ENCODE data around the gene RALGPS1.

Gene RALGPS1

GRCh38 chr9:127122176-127123063 lies 207.8 kb downstream of the RALGPS1 start, which contains the start of gene ANGPTL2:
Gene ANGPTL2 (minus strand): TSS chr9:127122635. CDS start chr9:127108731, 13,904 bp downstream.
- Histone ChIP-seq H3K4me3 (peak within 1 kb of the TSS; percentile 38 to 58 (median 41)), H3K27ac (peak within 1 kb of the TSS; percentile 3 to 93 (median 79))

GRCh38 chr9:127123064-127123890 lies 208.7 kb downstream of the RALGPS1 start:
- Histone ChIP-seq H3K4me3 (peak overlapping the region in 5 of 7 experiments; percentile 39 to 58 (median 41)), H3K27ac (peak overlapping the region in 20 of 21 experiments; percentile 8 to 93 (median 78))

- peak overlapping the region in 2 of 21 experiments; percentile 35 to 78 for H3K27ac ChIP-seq
- H3K4me3 ChIP-seq = no peak overlapping the region
These were observed 209.5 kb downstream of the RALGPS1 start for GRCh38 chr9:127124111-127124531.

GRCh38 chr9:127124792-127125191 lies 210.2 kb downstream of the RALGPS1 start:
- H3K27ac ChIP-seq = no peak overlapping the region
- H3K4me3 ChIP-seq = no peak overlapping the region

- Histone ChIP-seq H3K27ac (peak overlapping the region in 9 of 21 experiments; percentile 0 to 88 (median 31)), H3K4me3 (no peak overlapping the region)
These were observed 212.4 kb downstream of the RALGPS1 start for GRCh38 chr9:127126971-127127370.

GRCh38 chr9:127128341-127129072 lies 213.9 kb downstream of the RALGPS1 start:
- no peak overlapping the region for H3K4me3 ChIP-seq
- peak overlapping the region in 18 of 21 experiments; percentile 16 to 88 (median 52) for H3K27ac ChIP-seq

GRCh38 chr9:127129073-127129717 lies 214.6 kb downstream of the RALGPS1 start:
- H3K27ac ChIP-seq = peak overlapping the region in 20 of 21 experiments; percentile 4 to 88 (median 66)
- no peak overlapping the region for H3K4me3 ChIP-seq

- Histone ChIP-seq H3K27ac (peak overlapping the region in 17 of 21 experiments; percentile 4 to 88 (median 73)), H3K4me3 (no peak overlapping the region)
These were observed 215.1 kb downstream of the RALGPS1 start for GRCh38 chr9:127129718-127130085.

- peak overlapping the region in 16 of 21 experiments; percentile 58 to 88 (median 78) for H3K27ac ChIP-seq
- no peak overlapping the region for H3K4me3 ChIP-seq
These were observed 215.7 kb downstream of the RALGPS1 start for GRCh38 chr9:127130235-127130634.

- no peak overlapping the region for H3K4me3 ChIP-seq
- peak overlapping the region in 20 of 21 experiments; percentile 42 to 88 (median 77) for H3K27ac ChIP-seq
These were observed 216.3 kb downstream of the RALGPS1 start for GRCh38 chr9:127130661-127131538.

GRCh38 chr9:127131871-127132270 lies 217.3 kb downstream of the RALGPS1 start:
- H3K4me3 ChIP-seq = no peak overlapping the region
- peak overlapping the region in 20 of 21 experiments; percentile 42 to 88 (median 77) for H3K27ac ChIP-seq

GRCh38 chr9:127132375-127132774 lies 217.8 kb downstream of the RALGPS1 start:
- H3K27ac ChIP-seq = peak overlapping the region in 17 of 21 experiments; percentile 42 to 88 (median 78)
- H3K4me3 ChIP-seq = no peak overlapping the region

- H3K4me3 ChIP-seq = no peak overlapping the region
These were observed 218.5 kb downstream of the RALGPS1 start for GRCh38 chr9:127132921-127133647.

GRCh38 chr9:127133739-127134167 lies 219.2 kb downstream of the RALGPS1 start:
- peak overlapping the region in 20 of 21 experiments; percentile 15 to 88 (median 76) for H3K27ac ChIP-seq
- H3K4me3 ChIP-seq = no peak overlapping the region

More at GRCh38 chr9:127132921-127133647, 218.5 kb downstream of the RALGPS1 start:
- peak overlapping the region in 20 of 21 experiments; percentile 15 to 88 (median 76) for H3K27ac ChIP-seq

GRCh38 chr9:127135056-127135745 lies 220.6 kb downstream of the RALGPS1 start:
- peak overlapping the region in 7 of 21 experiments; percentile 11 to 88 (median 80) for H3K27ac ChIP-seq
- no peak overlapping the region for H3K4me3 ChIP-seq

- Histone ChIP-seq H3K4me3 (no peak overlapping the region), H3K27ac (no peak overlapping the region)
These were observed 221.7 kb downstream of the RALGPS1 start for GRCh38 chr9:127136081-127136879.
